T47D (cell line): ENCODE measurements around the gene SDC4.

Source experiments
- DNase-seq, 2 experiments: peaks; one replicate each; pipeline versions ENCODE4 v3.0.0 to v3.0.0-alpha.2; 2011 to 2012; ENCODE audit warnings: low read depth in 1 of 2, low spot score in 1 of 2
- JUND ChIP-seq: IDR thresholded peaks from 2 replicates; pipeline ENCODE4 v1.6.1; 2012; ENCODE audit warnings: low read depth
- in situ Hi-C: cut with HindIII; loops from 2 replicates; pipeline ENCODE4 v1.10.0; 2016; ENCODE audit warnings: low sequenced_read_pairs, low pct_unique_long_range_greater_than_20kb

SDC4 gene

GRCh38 chr20:45372646-45373352 lies 24.6 kb upstream of the SDC4 start:
- no peak for TF ChIP-seq JUND
- in situ Hi-C loops = no loop called here
- no peak for DNase-seq

- DNase-seq = no peak
- no peak for TF ChIP-seq JUND
- in situ Hi-C loops = no loop called here
These were observed 24.0 kb upstream of the SDC4 start for GRCh38 chr20:45372241-45372640.

- in situ Hi-C loops = no loop called here
- DNase-seq = no peak
- TF ChIP-seq JUND = no peak
These were observed 22.4 kb upstream of the SDC4 start for GRCh38 chr20:45370571-45371160.

- no peak for DNase-seq
- in situ Hi-C loops = no loop called here
These were observed 20.2 kb upstream of the SDC4 start for GRCh38 chr20:45368221-45368980.

GRCh38 chr20:45367126-45367525 lies 18.9 kb upstream of the SDC4 start:
- in situ Hi-C loops = no loop called here
- DNase-seq = no peak
- TF ChIP-seq JUND = no peak

More at GRCh38 chr20:45368221-45368980, 20.2 kb upstream of the SDC4 start:
- TF ChIP-seq JUND = no peak

GRCh38 chr20:45366631-45367030 lies 18.4 kb upstream of the SDC4 start:
- DNase-seq = no peak
- in situ Hi-C loops = no loop called here
- TF ChIP-seq JUND = no peak

GRCh38 chr20:45366192-45366591 lies 18.0 kb upstream of the SDC4 start:
- in situ Hi-C loops = no loop called here
- no peak for TF ChIP-seq JUND
- DNase-seq = no peak

GRCh38 chr20:45365444-45365970 lies 17.3 kb upstream of the SDC4 start:
- in situ Hi-C loops = no loop called here
- DNase-seq = no peak
- no peak for TF ChIP-seq JUND

GRCh38 chr20:45363611-45364492 lies 15.6 kb upstream of the SDC4 start:
- no peak for TF ChIP-seq JUND
- DNase-seq = no peak
- in situ Hi-C loops = no loop called here

- DNase-seq = peak; percentile 96 to 99
- in situ Hi-C loops = no loop called here
- no peak for TF ChIP-seq JUND
These were observed 14.8 kb upstream of the SDC4 start, which contains the start of gene SYS1 for GRCh38 chr20:45362804-45363610. Gene SYS1 (plus strand): TSS chr20:45363156. CDS start chr20:45363532, 376 bp downstream.

GRCh38 chr20:45361793-45362192 lies 13.6 kb upstream of the SDC4 start:
- TF ChIP-seq JUND = no peak
- no peak for DNase-seq
- in situ Hi-C loops = no loop called here
